SK-N-SH treated with all-trans-retinoic acid at 6 μM for 48 hours (cell line): ENCODE data around the gene CSF2RB.

ENCODE experiments used
- ATAC-seq: fragments of 200-7000 bp; cut with Tn5 transposase; 3 replicates; pipeline ENCODE4 v1.9.1; 2020; ENCODE audit warnings: mild to moderate bottlenecking, moderate library complexity
- ARNTL ChIP-seq: fragments of 450-650 bp; formaldehyde crosslinking; IDR thresholded peaks from 2 replicates; pipeline ENCODE4 v1.5.0; 2020; ENCODE audit warnings: low read depth, mild to moderate bottlenecking, moderate library complexity, borderline replicate concordance
- BACH2 ChIP-seq: fragments of 250-450 bp; sonication (Bioruptor Pico); IDR thresholded peaks from 2 replicates; pipeline ENCODE4 v1.9.0; 2021; ENCODE audit warnings: mild to moderate bottlenecking, borderline replicate concordance
- CSDC2 ChIP-seq: fragments of 250-450 bp; sonication (Bioruptor Pico); IDR thresholded peaks from 2 replicates; pipeline ENCODE4 v1.5.0; 2020; ENCODE audit warnings: mild to moderate bottlenecking, moderate library complexity
- ESRRG ChIP-seq: fragments of 250-450 bp; sonication (Bioruptor Pico); IDR thresholded peaks from 2 replicates; pipeline ENCODE4 v1.6.1; 2021; ENCODE audit warnings: mild to moderate bottlenecking
- GLIS3 ChIP-seq: fragments of 250-450 bp; sonication (Bioruptor Pico); IDR thresholded peaks from 2 replicates; pipeline ENCODE4 v1.5.0; 2020; ENCODE audit warnings: mild to moderate bottlenecking, moderate library complexity
- ISL1 ChIP-seq: fragments of 250-450 bp; sonication (Bioruptor Pico); IDR thresholded peaks from 2 replicates; pipeline ENCODE4 v2.1.2; 2022; ENCODE audit warnings: mild to moderate bottlenecking, moderate library complexity
- OSR1 ChIP-seq: fragments of 250-450 bp; sonication (Bioruptor Pico); IDR thresholded peaks from 2 replicates; pipeline ENCODE4 v1.8.0; 2022; ENCODE audit warnings: moderate library complexity, mild to moderate bottlenecking, inconsistent platforms
- PPARA ChIP-seq: fragments of 250-450 bp; sonication (Bioruptor Pico); IDR thresholded peaks from 2 replicates; pipeline ENCODE4 v1.5.0; 2020; ENCODE audit warnings: mild to moderate bottlenecking, borderline replicate concordance
- RARB ChIP-seq: fragments of 250-450 bp; sonication (Bioruptor Pico); IDR thresholded peaks from 2 replicates; pipeline ENCODE4 v1.8.0; 2021; ENCODE audit warnings: mild to moderate bottlenecking, moderate library complexity
- SNAI2 ChIP-seq: fragments of 250-450 bp; sonication (Bioruptor Pico); IDR thresholded peaks from 2 replicates; pipeline ENCODE4 v1.5.0; 2020; ENCODE audit warnings: mild to moderate bottlenecking, moderate library complexity
- TCF4 ChIP-seq: fragments of 250-450 bp; sonication (Bioruptor Pico); IDR thresholded peaks from 2 replicates; pipeline ENCODE4 v1.8.0; 2021; ENCODE audit warnings: mild to moderate bottlenecking, moderate library complexity, borderline replicate concordance
- TOX ChIP-seq: fragments of 250-450 bp; sonication (Bioruptor Pico); IDR thresholded peaks from 2 replicates; pipeline ENCODE4 v1.8.0; 2021; ENCODE audit warnings: mild to moderate bottlenecking, moderate library complexity, borderline replicate concordance
- ZC3H10 ChIP-seq: fragments of 250-450 bp; sonication (Bioruptor Pico); IDR thresholded peaks from 2 replicates; pipeline ENCODE4 v1.5.1; 2021; ENCODE audit warnings: mild to moderate bottlenecking, moderate library complexity
- ZFP3 ChIP-seq: fragments of 250-450 bp; sonication (Bioruptor Pico); IDR thresholded peaks from 2 replicates; pipeline ENCODE4 v1.5.0; 2020; ENCODE audit warnings: mild to moderate bottlenecking, moderate library complexity
- ZFP30 ChIP-seq: fragments of 450-650 bp; formaldehyde crosslinking; IDR thresholded peaks from 2 replicates; pipeline ENCODE4 v1.5.0; 2022; ENCODE audit warnings: mild to moderate bottlenecking, moderate library complexity
- ZNF565 ChIP-seq: fragments of 450-650 bp; formaldehyde crosslinking; conservative IDR thresholded peaks from 2 replicates; pipeline ENCODE4 v1.5.0; 2020; ENCODE audit warnings: low read depth, mild to moderate bottlenecking, moderate library complexity
- ZNF70 ChIP-seq: fragments of 450-650 bp; formaldehyde crosslinking; IDR thresholded peaks from 2 replicates; pipeline ENCODE4 v1.5.0; 2020; ENCODE audit warnings: mild to moderate bottlenecking, moderate library complexity
- ZNF8 ChIP-seq: fragments of 450-650 bp; formaldehyde crosslinking; IDR thresholded peaks from 2 replicates; pipeline ENCODE4 v1.5.0; 2020; ENCODE audit warnings: mild to moderate bottlenecking, moderate library complexity
- TF ChIP-seq, protein P1 (sequence below): fragments of 250-450 bp; sonication (Bioruptor Pico); IDR thresholded peaks from 2 replicates; pipeline ENCODE4 v1.8.0; 2021; ENCODE audit warnings: low read depth, mild to moderate bottlenecking, moderate library complexity, borderline replicate concordance
- TF ChIP-seq, protein P2 (sequence below): fragments of 250-450 bp; sonication (Bioruptor Pico); IDR thresholded peaks from 2 replicates; pipeline ENCODE4 v1.5.1; 2020; ENCODE audit warnings: low read depth, mild to moderate bottlenecking, moderate library complexity
- TF ChIP-seq, protein P3 (sequence below): fragments of 250-450 bp; sonication (Bioruptor Pico); IDR thresholded peaks from 2 replicates; pipeline ENCODE4 v1.8.0; 2020; ENCODE audit warnings: mild to moderate bottlenecking, moderate library complexity, borderline replicate concordance
- TF ChIP-seq, protein P4 (sequence below): fragments of 250-450 bp; sonication (Bioruptor Pico); IDR thresholded peaks from 2 replicates; pipeline ENCODE4 v1.5.0; 2020; ENCODE audit warnings: mild to moderate bottlenecking, moderate library complexity

CSF2RB gene

DNA sequence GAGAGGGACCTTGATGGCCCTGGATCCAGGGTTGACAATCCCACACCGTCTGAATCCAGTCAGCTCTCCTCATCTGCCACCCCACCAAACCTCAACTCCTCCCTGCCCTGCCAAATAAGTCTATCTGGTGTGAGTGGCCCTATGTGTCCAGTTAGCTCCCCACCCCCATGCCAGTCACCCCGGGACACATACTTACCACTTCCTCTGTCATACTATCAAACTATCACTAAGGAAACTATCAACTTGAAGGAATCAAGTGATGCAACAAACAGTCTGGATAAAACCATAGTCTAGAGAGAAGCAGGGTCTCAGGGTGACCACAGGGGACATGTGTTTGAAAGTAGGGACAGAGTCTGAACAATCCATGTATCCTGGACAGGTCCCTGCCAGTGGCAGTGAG, 13.2 kb upstream of the CSF2RB start:
- no peak for TF ChIP-seq ZNF8 (CRISPR knock-in tag)
- TF ChIP-seq ZFP30 (CRISPR knock-in tag): no peak
- TF ChIP-seq, protein P1, sequence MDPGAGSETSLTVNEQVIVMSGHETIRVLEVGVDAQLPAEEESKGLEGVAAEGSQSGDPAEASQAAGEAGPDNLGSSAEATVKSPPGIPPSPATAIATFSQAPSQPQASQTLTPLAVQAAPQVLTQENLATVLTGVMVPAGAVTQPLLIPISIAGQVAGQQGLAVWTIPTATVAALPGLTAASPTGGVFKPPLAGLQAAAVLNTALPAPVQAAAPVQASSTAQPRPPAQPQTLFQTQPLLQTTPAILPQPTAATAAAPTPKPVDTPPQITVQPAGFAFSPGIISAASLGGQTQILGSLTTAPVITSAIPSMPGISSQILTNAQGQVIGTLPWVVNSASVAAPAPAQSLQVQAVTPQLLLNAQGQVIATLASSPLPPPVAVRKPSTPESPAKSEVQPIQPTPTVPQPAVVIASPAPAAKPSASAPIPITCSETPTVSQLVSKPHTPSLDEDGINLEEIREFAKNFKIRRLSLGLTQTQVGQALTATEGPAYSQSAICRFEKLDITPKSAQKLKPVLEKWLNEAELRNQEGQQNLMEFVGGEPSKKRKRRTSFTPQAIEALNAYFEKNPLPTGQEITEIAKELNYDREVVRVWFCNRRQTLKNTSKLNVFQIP (CRISPR knock-in tag): no peak
- TF ChIP-seq, protein P2, sequence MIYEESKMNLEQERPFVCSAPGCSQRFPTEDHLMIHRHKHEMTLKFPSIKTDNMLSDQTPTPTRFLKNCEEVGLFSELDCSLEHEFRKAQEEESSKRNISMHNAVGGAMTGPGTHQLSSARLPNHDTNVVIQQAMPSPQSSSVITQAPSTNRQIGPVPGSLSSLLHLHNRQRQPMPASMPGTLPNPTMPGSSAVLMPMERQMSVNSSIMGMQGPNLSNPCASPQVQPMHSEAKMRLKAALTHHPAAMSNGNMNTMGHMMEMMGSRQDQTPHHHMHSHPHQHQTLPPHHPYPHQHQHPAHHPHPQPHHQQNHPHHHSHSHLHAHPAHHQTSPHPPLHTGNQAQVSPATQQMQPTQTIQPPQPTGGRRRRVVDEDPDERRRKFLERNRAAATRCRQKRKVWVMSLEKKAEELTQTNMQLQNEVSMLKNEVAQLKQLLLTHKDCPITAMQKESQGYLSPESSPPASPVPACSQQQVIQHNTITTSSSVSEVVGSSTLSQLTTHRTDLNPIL: no peak
- TF ChIP-seq, protein P3, sequence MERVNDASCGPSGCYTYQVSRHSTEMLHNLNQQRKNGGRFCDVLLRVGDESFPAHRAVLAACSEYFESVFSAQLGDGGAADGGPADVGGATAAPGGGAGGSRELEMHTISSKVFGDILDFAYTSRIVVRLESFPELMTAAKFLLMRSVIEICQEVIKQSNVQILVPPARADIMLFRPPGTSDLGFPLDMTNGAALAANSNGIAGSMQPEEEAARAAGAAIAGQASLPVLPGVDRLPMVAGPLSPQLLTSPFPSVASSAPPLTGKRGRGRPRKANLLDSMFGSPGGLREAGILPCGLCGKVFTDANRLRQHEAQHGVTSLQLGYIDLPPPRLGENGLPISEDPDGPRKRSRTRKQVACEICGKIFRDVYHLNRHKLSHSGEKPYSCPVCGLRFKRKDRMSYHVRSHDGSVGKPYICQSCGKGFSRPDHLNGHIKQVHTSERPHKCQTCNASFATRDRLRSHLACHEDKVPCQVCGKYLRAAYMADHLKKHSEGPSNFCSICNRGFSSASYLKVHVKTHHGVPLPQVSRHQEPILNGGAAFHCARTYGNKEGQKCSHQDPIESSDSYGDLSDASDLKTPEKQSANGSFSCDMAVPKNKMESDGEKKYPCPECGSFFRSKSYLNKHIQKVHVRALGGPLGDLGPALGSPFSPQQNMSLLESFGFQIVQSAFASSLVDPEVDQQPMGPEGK: no peak
- no peak for TF ChIP-seq ARNTL (CRISPR knock-in tag)
- TF ChIP-seq GLIS3 (CRISPR knock-in tag): no peak
- no peak for TF ChIP-seq ZNF565 (CRISPR knock-in tag)
- TF ChIP-seq RARB (CRISPR knock-in tag): no peak
- no peak for TF ChIP-seq ZNF70 (CRISPR knock-in tag)
- TF ChIP-seq TCF4 (CRISPR knock-in tag): no peak
- TF ChIP-seq, protein P4, sequence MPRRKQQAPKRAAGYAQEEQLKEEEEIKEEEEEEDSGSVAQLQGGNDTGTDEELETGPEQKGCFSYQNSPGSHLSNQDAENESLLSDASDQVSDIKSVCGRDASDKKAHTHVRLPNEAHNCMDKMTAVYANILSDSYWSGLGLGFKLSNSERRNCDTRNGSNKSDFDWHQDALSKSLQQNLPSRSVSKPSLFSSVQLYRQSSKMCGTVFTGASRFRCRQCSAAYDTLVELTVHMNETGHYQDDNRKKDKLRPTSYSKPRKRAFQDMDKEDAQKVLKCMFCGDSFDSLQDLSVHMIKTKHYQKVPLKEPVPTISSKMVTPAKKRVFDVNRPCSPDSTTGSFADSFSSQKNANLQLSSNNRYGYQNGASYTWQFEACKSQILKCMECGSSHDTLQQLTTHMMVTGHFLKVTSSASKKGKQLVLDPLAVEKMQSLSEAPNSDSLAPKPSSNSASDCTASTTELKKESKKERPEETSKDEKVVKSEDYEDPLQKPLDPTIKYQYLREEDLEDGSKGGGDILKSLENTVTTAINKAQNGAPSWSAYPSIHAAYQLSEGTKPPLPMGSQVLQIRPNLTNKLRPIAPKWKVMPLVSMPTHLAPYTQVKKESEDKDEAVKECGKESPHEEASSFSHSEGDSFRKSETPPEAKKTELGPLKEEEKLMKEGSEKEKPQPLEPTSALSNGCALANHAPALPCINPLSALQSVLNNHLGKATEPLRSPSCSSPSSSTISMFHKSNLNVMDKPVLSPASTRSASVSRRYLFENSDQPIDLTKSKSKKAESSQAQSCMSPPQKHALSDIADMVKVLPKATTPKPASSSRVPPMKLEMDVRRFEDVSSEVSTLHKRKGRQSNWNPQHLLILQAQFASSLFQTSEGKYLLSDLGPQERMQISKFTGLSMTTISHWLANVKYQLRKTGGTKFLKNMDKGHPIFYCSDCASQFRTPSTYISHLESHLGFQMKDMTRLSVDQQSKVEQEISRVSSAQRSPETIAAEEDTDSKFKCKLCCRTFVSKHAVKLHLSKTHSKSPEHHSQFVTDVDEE (CRISPR knock-in tag): no peak
- no peak for TF ChIP-seq PPARA (CRISPR knock-in tag)
- TF ChIP-seq CSDC2: no peak
- no peak for TF ChIP-seq ESRRG (CRISPR knock-in tag)
- no peak for TF ChIP-seq ZC3H10

DNA sequence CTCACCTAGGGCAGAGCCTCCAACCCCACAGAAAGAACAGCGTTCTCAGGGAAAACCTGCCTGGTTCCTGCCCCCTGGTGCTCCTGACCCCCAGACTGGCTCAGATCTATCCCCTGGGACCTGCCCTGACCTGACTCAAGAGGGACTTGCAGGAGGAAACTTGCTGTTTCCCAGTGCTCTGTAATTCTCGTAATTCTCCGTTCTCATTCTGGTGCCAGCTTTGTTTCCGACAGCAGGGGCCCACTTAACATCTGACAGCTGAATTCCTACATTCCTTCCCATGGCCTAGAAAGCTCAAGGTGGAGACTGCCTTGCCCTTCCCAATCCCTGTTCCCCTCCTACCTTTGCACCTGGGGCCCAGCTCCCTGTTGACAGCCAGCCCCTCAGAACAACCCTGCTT, 12.5 kb upstream of the CSF2RB start:
- no peak for ATAC-seq
- TF ChIP-seq ZC3H10 (no peak), OSR1 (CRISPR knock-in tag) (no peak), TCF4 (CRISPR knock-in tag) (no peak), SNAI2 (CRISPR knock-in tag) (no peak), ISL1 (CRISPR knock-in tag) (no peak), ZFP3 (no peak), PPARA (CRISPR knock-in tag) (no peak), ARNTL (CRISPR knock-in tag) (no peak), ESRRG (CRISPR knock-in tag) (no peak), TOX (CRISPR knock-in tag) (no peak), ZFP30 (CRISPR knock-in tag) (no peak), ZNF565 (CRISPR knock-in tag) (no peak), GLIS3 (CRISPR knock-in tag) (no peak), BACH2 (CRISPR knock-in tag) (no peak), ZNF8 (CRISPR knock-in tag) (no peak), ZNF70 (CRISPR knock-in tag) (no peak)
- TF ChIP-seq, protein P4 (CRISPR knock-in tag): no peak
- TF ChIP-seq, protein P2: no peak

More for the DNA sequence above, 13.2 kb upstream of the CSF2RB start:
- ATAC-seq: no peak
